GM12878 (cell line): ENCODE measurements around the gene SLC37A3. TPM values are rescaled to one million over a fixed set of nuclear protein-coding genes. Genes with fewer than 3 reads are reported as not detected.

ENCODE experiments used
- ATAC-seq: fragments of 200-7000 bp; cut with Tn5 transposase; 3 replicates; pipeline ENCODE4 v1.9.1; 2020; ENCODE audit warnings: mild to moderate bottlenecking, moderate library complexity
- BruUV-seq: library from RNA; stranded (reverse); fragments of 400-500 nt; replicated peaks from 2 replicates; lab custom pipeline; 2021; lab: Mats Ljungman, UMichigan
- CTCF ChIA-PET: fragments of 300-600 bp; sonication (Branson Sonifier 250); formaldehyde crosslinking; extraction: SDS; loops from one replicate; lab custom pipeline; 2021; ENCODE audit warnings: inconsistent platforms; lab: Yijun Ruan, JAX
- POLR2A ChIA-PET: fragments of 350-600 bp; formaldehyde crosslinking; extraction: SDS; loops from one replicate; lab custom pipeline; 2021; ENCODE audit warnings: inconsistent platforms; lab: Charles Lee
- RAD21 ChIA-PET: fragments of 300-600 bp; sonication (Branson Sonifier 250); formaldehyde crosslinking; loops from one replicate; lab custom pipeline; 2023; ENCODE audit warnings: antibody characterized with exemption; ENCODE audit not compliant: unreplicated experiment; lab: Charles Lee
- SMC1A ChIA-PET: fragments of 300-600 bp; sonication (Branson Sonifier 250); formaldehyde crosslinking; loops from one replicate; lab custom pipeline; 2023; ENCODE audit not compliant: unreplicated experiment, uncharacterized antibody; lab: Charles Lee
- DNase-seq: peaks from one replicate; pipeline ENCODE4 v3.0.0-alpha.2; 2011; ENCODE audit warnings: low read depth, low spot score
- FAIRE-seq: peaks from 3 replicates; lab custom pipeline; 2011; peaks lifted over from hg19 to GRCh38; lab: Jason Lieb, UNC
- H2AFZ ChIP-seq: 2 replicates; pipeline ENCODE4 v1.6.0; 2011; ENCODE audit warnings: low read depth, low read length, control low read depth; ENCODE audit not compliant: control insufficient read depth
- H3K27ac ChIP-seq: 2 replicates; pipeline ENCODE4 v1.5.1; 2011; ENCODE audit warnings: control low read depth; ENCODE audit not compliant: control insufficient read depth, insufficient read depth
- H3K27me3 ChIP-seq, 2 experiments: replicated peaks in 1 of 2; 2 replicates each; pipeline versions ENCODE4 v1.6.0 to v1.6.1; 2011; ENCODE audit warnings: low read length in 1 of 2; ENCODE audit not compliant: control insufficient read depth in 2 of 2, insufficient read depth in 2 of 2
- H3K36me3 ChIP-seq, 2 experiments: 2 replicates each; pipeline ENCODE4 v1.5.1; 2011; ENCODE audit warnings: low read length in 1 of 2; ENCODE audit not compliant: control insufficient read depth in 2 of 2, insufficient read depth in 2 of 2
- H3K4me1 ChIP-seq: 2 replicates; pipeline ENCODE4 v1.6.1; 2011; ENCODE audit warnings: mild to moderate bottlenecking, low read length, moderate library complexity, mixed read lengths; ENCODE audit not compliant: control insufficient read depth, insufficient read depth
- H3K4me2 ChIP-seq: 2 replicates; pipeline ENCODE4 v1.6.0; 2011; ENCODE audit warnings: control low read depth; ENCODE audit not compliant: control insufficient read depth, insufficient read depth
- H3K4me3 ChIP-seq: fragments of 200-600 bp; sonication (generic); 2 replicates; pipeline ENCODE4 v1.5.1; 2016
- H3K79me2 ChIP-seq: 2 replicates; pipeline ENCODE4 v1.6.0; 2011; ENCODE audit warnings: low read length; ENCODE audit not compliant: control insufficient read depth, insufficient read depth
- H3K9ac ChIP-seq: 2 replicates; pipeline ENCODE4 v1.8.0; 2011; ENCODE audit warnings: low read length, control low read depth, mixed read lengths; ENCODE audit not compliant: control insufficient read depth, insufficient read depth
- H3K9me3 ChIP-seq: replicated peaks from 3 replicates; pipeline ENCODE4 v1.5.1; 2011; ENCODE audit warnings: mild to moderate bottlenecking, low read length; ENCODE audit not compliant: control insufficient read depth, insufficient read depth
- H4K20me1 ChIP-seq: 2 replicates; pipeline ENCODE4 v1.6.0; 2011; ENCODE audit not compliant: control insufficient read depth, insufficient read depth
- BCL3 ChIP-seq: IDR thresholded peaks from 2 replicates; pipeline ENCODE4 v1.6.1; 2011; ENCODE audit warnings: borderline replicate concordance, low read depth, mild to moderate bottlenecking, moderate library complexity, low read length; ENCODE audit not compliant: insufficient read depth, poor library complexity, severe bottlenecking
- CEBPB ChIP-seq, 2 experiments: fragments of 150-350 bp in 1 of 2; IDR thresholded peaks; 2 replicates each; pipeline ENCODE4 v1.6.1; 2012 to 2014; ENCODE audit warnings: low read depth in 2 of 2, low read length in 2 of 2, borderline replicate concordance in 1 of 2, inconsistent platforms in 1 of 2
- E2F4 ChIP-seq: IDR thresholded peaks from 2 replicates; pipeline ENCODE4 v1.6.1; 2012; ENCODE audit warnings: low read depth, low read length, improper control_type of control experiment
- EP300 ChIP-seq, 2 experiments: fragments of 150-350 bp in 1 of 2; IDR thresholded peaks; 2 replicates each; pipeline ENCODE4 v1.6.1; 2011 to 2012; ENCODE audit warnings: low read depth in 2 of 2, low read length in 2 of 2, borderline replicate concordance in 1 of 2, improper control_type of control experiment in 1 of 2, inconsistent platforms in 1 of 2; ENCODE audit not compliant: control insufficient read depth in 1 of 2
- EZH2 ChIP-seq: IDR thresholded peaks from 2 replicates; pipeline ENCODE4 v1.6.1; 2012; ENCODE audit warnings: low read depth, mild to moderate bottlenecking, control low read depth, inconsistent platforms, low read length, borderline replicate concordance; ENCODE audit not compliant: control insufficient read depth
- IRF5 ChIP-seq: fragments of 450-650 bp; IDR thresholded peaks from 2 replicates; pipeline ENCODE4 v1.6.1; 2017; ENCODE audit warnings: borderline replicate concordance
- MEF2A ChIP-seq: IDR thresholded peaks from 2 replicates; pipeline ENCODE4 v1.6.1; 2011; ENCODE audit warnings: low read depth, mild to moderate bottlenecking, low read length, moderate library complexity; ENCODE audit not compliant: insufficient read depth
- NFIC ChIP-seq: IDR thresholded peaks from 2 replicates; pipeline ENCODE4 v1.6.1; 2012; ENCODE audit warnings: low read depth, mild to moderate bottlenecking, inconsistent platforms, low read length, moderate library complexity
- RBBP5 ChIP-seq: fragments of 200-600 bp; sonication (generic); conservative IDR thresholded peaks from 2 replicates; pipeline ENCODE4 v1.6.1; 2016
- SIX5 ChIP-seq: IDR thresholded peaks from 2 replicates; pipeline ENCODE4 v1.6.1; 2011; ENCODE audit warnings: mild to moderate bottlenecking, low read depth, low read length, moderate library complexity; ENCODE audit not compliant: severe bottlenecking
- SP1 ChIP-seq: IDR thresholded peaks from one replicate; pipeline ENCODE4 v1.6.1; 2011; ENCODE audit warnings: low read depth, low read length
- SREBF1 ChIP-seq: IDR thresholded peaks from 2 replicates; pipeline ENCODE4 v1.6.1; 2012; ENCODE audit warnings: mild to moderate bottlenecking, low read length
- TARDBP ChIP-seq: IDR thresholded peaks from 2 replicates; pipeline ENCODE4 v1.6.1; 2016; ENCODE audit warnings: borderline replicate concordance
- TCF7 ChIP-seq: IDR thresholded peaks from 2 replicates; pipeline ENCODE4 v1.6.1; 2014; ENCODE audit warnings: antibody characterized with exemption, borderline replicate concordance
- YBX1 ChIP-seq: fragments of 450-650 bp; IDR thresholded peaks from 2 replicates; pipeline ENCODE4 v1.6.1; 2016; ENCODE audit warnings: antibody characterized with exemption
- ZNF622 ChIP-seq: fragments of 450-650 bp; IDR thresholded peaks from 2 replicates; pipeline ENCODE4 v1.6.1; 2017; ENCODE audit warnings: mild to moderate bottlenecking, inconsistent platforms
- WGBS: methylation state at CpG from one replicate; pipeline ENCODE4 v1.1.6; 2016; ENCODE audit warnings: low lambda C conversion rate; ENCODE audit not compliant: insufficient replicate concordance, insufficient coverage; ENCODE audit errors: missing lambda C conversion rate; 5-methylcytosine and 5-hydroxymethylcytosine counted together
- in situ Hi-C: fragments of 300-500 bp; cut with MboI; formaldehyde crosslinking; loops from 9 replicates; pipeline ENCODE4 v1.14.3; 2018; ENCODE audit warnings: mixed read lengths
- intact Hi-C: fragments of 100-400 bp; cut with micrococcal nuclease; formaldehyde crosslinking; loops from one replicate; pipeline ENCODE4 v1.14.2; 2022; ENCODE audit not compliant: unreplicated experiment
- polyA plus RNA-seq, 11 experiments: library from polyadenylated mRNA; depleted of rRNA in 4 of 11; unstranded in 6 of 11; stranded (reverse) in 5 of 11; fragments of >200 nt; fragmentation: Nextera tagmentation in 4 of 11; fragmentation: Illumina TruSeq in 1 of 11; extraction: Ambion mirVana in 4 of 11; extraction: Trizol in 1 of 11; gene quantifications; 1 replicate in 1 of 11; 2 replicates in 10 of 11; pipeline versions ENCODE4 v1.2.1 to v1.2.3, GENCODE V29; 2011 to 2016; ENCODE audit warnings: inconsistent platforms in 2 of 11, missing spikeins in 2 of 11, low read depth in 1 of 11
- total RNA-seq, 4 experiments: library from RNA; depleted of rRNA in 3 of 4; stranded (reverse); fragments of >200 nt in 3 of 4; fragmentation: Illumina TruSeq in 1 of 4; extraction: Trizol in 1 of 4; gene quantifications; 2 replicates each; pipeline versions ENCODE4 v1.2.1 to v1.2.3, GENCODE V29; 2013 to 2021

SLC37A3 gene
- total and polyA plus RNA-seq, 10 of the 15 experiments (the other 5 are each of a cell fraction or from before 2014, with no cell fraction given) = 3.7 to 13.6 (median 11.0) TPM

- H3K9me3 ChIP-seq = no peaks in the 10 kb centered on the region
- no peaks in the 10 kb centered on the region for H3K27me3 ChIP-seq
- ATAC-seq (no peak), DNase-seq (no peak), FAIRE-seq (no peak)
- WGBS = 80% methylated on average over 50 of the region's 51 CpGs
- no peaks in the 10 kb centered on the region for H4K20me1 ChIP-seq
- CTCF ChIA-PET = no interaction called here
- in situ Hi-C loops = no loop called here
- no peaks in the 10 kb centered on the region for H3K36me3 ChIP-seq
- no peak overlapping the region for H3K4me2 ChIP-seq
- TF ChIP-seq TCF7 (no peak), E2F4 (no peak), EZH2 (no peak), MEF2A (no peak), NFIC (no peak), SP1 (no peak), CEBPB (IDR thresholded peaks at IDR 0.05; ENCODE audit: borderline replicate concordance in 1 of 2, low read depth in 2 of 2, low read length in 2 of 2) (no peak), SIX5 (no peak), BCL3 (no peak), EP300 (IDR thresholded peaks at IDR 0.05; ENCODE audit: borderline replicate concordance in 1 of 2, control insufficient read depth in 1 of 2, low read depth in 2 of 2, low read length in 2 of 2) (no peak), IRF5 (no peak), ZNF622 (no peak), SREBF1 (no peak), YBX1 (no peak), RBBP5 (no peak), TARDBP (no peak)
- RAD21 ChIA-PET = no interaction called here
- no peak overlapping the region for H3K27ac ChIP-seq
- no peak overlapping the region for H3K9ac ChIP-seq
- H3K79me2 ChIP-seq = no peaks in the 10 kb centered on the region
- SMC1A ChIA-PET = no interaction called here
- no TSS peak for BruUV-seq
- no peaks in the 10 kb centered on the region for H3K4me1 ChIP-seq
- H3K4me3 ChIP-seq = no peak overlapping the region
- H2AFZ ChIP-seq = no peak overlapping the region
- intact Hi-C loops = no loop called here
- POLR2A ChIA-PET = no interaction called here
These were observed 37.0 kb upstream of the SLC37A3 start for GRCh38 chr7:140435252-140435895.
